ENCODE data around the gene KANSL1L. TPM values are rescaled to one million over a fixed set of nuclear protein-coding genes. Genes with fewer than 3 reads are reported as not detected.

The KANSL1L gene
- total RNA-seq, 2 donors from 2014 or later = 36.1 to 40.3 TPM

GRCh38 chr2:210022824-210023223, 148.4 kb downstream of the KANSL1L start:
- 87% methylated on average over 3 of the region's 3 CpGs for WGBS
- peaks cover 0 to 2% of the 10 kb centered on the region in 2 donors for H3K36me3 ChIP-seq
- no peak overlapping the region for H3K4me3 ChIP-seq

GRCh38 chr2:210020138-210020537, 151.1 kb downstream of the KANSL1L start:
- peaks cover 0 to 2% of the 10 kb centered on the region in 2 donors for H3K36me3 ChIP-seq
- intact Hi-C loops (cut with DNase I) = no loop called here

More at GRCh38 chr2:210022824-210023223, 148.4 kb downstream of the KANSL1L start:
- TF ChIP-seq CTCF (IDR thresholded peaks at IDR 0.05) (no peak), POLR2AphosphoS5 (IDR thresholded peaks at IDR 0.05) (no peak), POLR2A (IDR thresholded peaks at IDR 0.05) (no peak)
- intact Hi-C loops (cut with DNase I) = no loop called here
- Histone ChIP-seq H3K4me1 (replicated peaks) (no peaks in the 10 kb centered on the region), H3K27ac (no peak overlapping the region), H3K9me3 (no peaks in the 10 kb centered on the region), H3K27me3 (replicated peaks; ENCODE audit: insufficient read depth) (no peaks in the 10 kb centered on the region)
- DNase-seq (ENCODE audit: low spot score) = no peak

GRCh38 chr2:210009896-210010295, 161.3 kb downstream of the KANSL1L start:
- no peaks in the 10 kb centered on the region for H3K4me1 ChIP-seq (replicated peaks)
- intact Hi-C loops (cut with DNase I) = no loop called here
- no peak overlapping the region for H3K4me3 ChIP-seq
- no peak for TF ChIP-seq CTCF (IDR thresholded peaks at IDR 0.05)
- DNase-seq (ENCODE audit: low spot score) = no peak
- H3K9me3 ChIP-seq = no peaks in the 10 kb centered on the region
- no peaks in the 10 kb centered on the region for H3K27me3 ChIP-seq (replicated peaks; ENCODE audit: insufficient read depth)
- H3K36me3 ChIP-seq = no peaks in the 10 kb centered on the region
- H3K27ac ChIP-seq = no peak overlapping the region
- WGBS = 21% methylated on average over 3 of the region's 3 CpGs

More at GRCh38 chr2:210020138-210020537, 151.1 kb downstream of the KANSL1L start:
- 66% methylated on average over 1 of the region's 1 CpG for WGBS
- Histone ChIP-seq H3K4me1 (replicated peaks) (no peaks in the 10 kb centered on the region), H3K27ac (no peak overlapping the region), H3K4me3 (no peak overlapping the region), H3K9me3 (no peaks in the 10 kb centered on the region), H3K27me3 (replicated peaks; ENCODE audit: insufficient read depth) (no peaks in the 10 kb centered on the region)
- TF ChIP-seq CTCF (IDR thresholded peaks at IDR 0.05) (no peak), POLR2A (IDR thresholded peaks at IDR 0.05) (no peak), POLR2AphosphoS5 (IDR thresholded peaks at IDR 0.05) (no peak)
- DNase-seq (ENCODE audit: low spot score) = no peak

- no peaks in the 10 kb centered on the region for H3K9me3 ChIP-seq
- no peak for DNase-seq (ENCODE audit: low spot score)
- no peaks in the 10 kb centered on the region for H3K27me3 ChIP-seq (replicated peaks; ENCODE audit: insufficient read depth)
- intact Hi-C loops (cut with DNase I) = no loop called here
- H3K27ac ChIP-seq = no peak overlapping the region
- H3K4me3 ChIP-seq = no peak overlapping the region
- H3K4me1 ChIP-seq (replicated peaks) = no peaks in the 10 kb centered on the region
- TF ChIP-seq POLR2A (IDR thresholded peaks at IDR 0.05) (no peak), CTCF (IDR thresholded peaks at IDR 0.05) (no peak), POLR2AphosphoS5 (IDR thresholded peaks at IDR 0.05) (no peak)
- no peaks in the 10 kb centered on the region for H3K36me3 ChIP-seq
- 70% methylated on average over 6 of the region's 6 CpGs for WGBS
These were observed 162.1 kb downstream of the KANSL1L start for GRCh38 chr2:210009126-210009525.

- intact Hi-C loops (cut with DNase I) = no loop called here
- Histone ChIP-seq H3K4me1 (replicated peaks) (no peaks in the 10 kb centered on the region), H3K4me3 (no peak overlapping the region), H3K9me3 (no peaks in the 10 kb centered on the region), H3K27me3 (replicated peaks; ENCODE audit: insufficient read depth) (no peaks in the 10 kb centered on the region), H3K27ac (no peak overlapping the region), H3K36me3 (no peaks in the 10 kb centered on the region)
- no peak for DNase-seq (ENCODE audit: low spot score)
- TF ChIP-seq POLR2AphosphoS5 (IDR thresholded peaks at IDR 0.05) (no peak), POLR2A (IDR thresholded peaks at IDR 0.05) (no peak), CTCF (IDR thresholded peaks at IDR 0.05) (no peak)
- WGBS = 91% methylated on average over 2 of the region's 2 CpGs
These were observed 163.3 kb downstream of the KANSL1L start for GRCh38 chr2:210007895-210008294.
